Activated CD8-positive, alpha-beta memory T cell treated with anti-CD3 and anti-CD28 coated beads, Interleukin-2, amount 50 U/mL, for 48 hours (primary cell): Measurements from ENCODE around the gene WWOX.

Experiments
- DNase-seq: peaks from one replicate; pipeline ENCODE4 v3.0.0-alpha.2; 2020

WWOX gene

GRCh38 chr16:78365366-78365765, 265.9 kb downstream of the WWOX start:
- no peak for DNase-seq

- no peak for DNase-seq
These were observed 269.0 kb downstream of the WWOX start for GRCh38 chr16:78368121-78369102.

- no peak for DNase-seq
These were observed 272.8 kb downstream of the WWOX start for GRCh38 chr16:78372277-78372676.

GRCh38 chr16:78375055-78375679, 275.7 kb downstream of the WWOX start:
- DNase-seq, result no peak

- no peak for DNase-seq
These were observed 277.0 kb downstream of the WWOX start for GRCh38 chr16:78376452-78376851.

- no peak for DNase-seq
These were observed 277.9 kb downstream of the WWOX start for GRCh38 chr16:78377312-78377711.

- DNase-seq, result no peak
These were observed 281.6 kb downstream of the WWOX start for GRCh38 chr16:78381060-78381459.

GRCh38 chr16:78383118-78383517, 283.7 kb downstream of the WWOX start:
- no peak for DNase-seq

GRCh38 chr16:78385086-78385805, 285.8 kb downstream of the WWOX start:
- no peak for DNase-seq

GRCh38 chr16:78386557-78387324, 287.3 kb downstream of the WWOX start:
- DNase-seq, result no peak

GRCh38 chr16:78389009-78389498, 289.6 kb downstream of the WWOX start:
- no peak for DNase-seq

- DNase-seq, result no peak
These were observed 290.6 kb downstream of the WWOX start for GRCh38 chr16:78390092-78390491.

GRCh38 chr16:78390508-78391324, 291.3 kb downstream of the WWOX start:
- no peak for DNase-seq

GRCh38 chr16:78392585-78393195, 293.2 kb downstream of the WWOX start:
- no peak for DNase-seq

GRCh38 chr16:78395035-78395434, 295.6 kb downstream of the WWOX start:
- no peak for DNase-seq

GRCh38 chr16:78396046-78396445, 296.6 kb downstream of the WWOX start:
- DNase-seq, result no peak

GRCh38 chr16:78396673-78397072, 297.2 kb downstream of the WWOX start:
- no peak for DNase-seq

GRCh38 chr16:78399384-78399783, 299.9 kb downstream of the WWOX start:
- DNase-seq, result no peak

- no peak for DNase-seq
These were observed 303.4 kb downstream of the WWOX start for GRCh38 chr16:78402833-78403232.

- DNase-seq, result no peak
These were observed 305.6 kb downstream of the WWOX start for GRCh38 chr16:78405040-78405439.

GRCh38 chr16:78405833-78406232, 306.4 kb downstream of the WWOX start:
- DNase-seq, result no peak
